H1 (cell line): Measurements from ENCODE around the gene EIF4A3. TPM values are rescaled to one million over a fixed set of nuclear protein-coding genes. Genes with fewer than 3 reads are reported as not detected.

Experiments used
- CTCF ChIA-PET: fragments of 300-600 bp; sonication (Branson Sonifier 250); formaldehyde crosslinking; loops from one replicate; lab custom pipeline; 2021; ENCODE audit not compliant: partially characterized antibody; lab: Charles Lee
- POLR2A ChIA-PET: fragments of 300-600 bp; sonication (Branson Sonifier 250); formaldehyde crosslinking; loops from one replicate; lab custom pipeline; 2021; ENCODE audit warnings: inconsistent platforms; ENCODE audit not compliant: partially characterized antibody; lab: Charles Lee
- DNase-seq, 2 experiments: peaks; one replicate each; pipeline versions ENCODE4 v3.0.0 to v3.0.0-alpha.2; 2010 to 2022; ENCODE audit warnings: low spot score in 2 of 2, low read depth in 1 of 2, mixed read lengths in 1 of 2
- FAIRE-seq: peaks from 2 replicates; lab custom pipeline; 2011; peaks lifted over from hg19 to GRCh38; lab: Jason Lieb, UNC
- H2AFZ ChIP-seq: 2 replicates; pipeline ENCODE4 v1.8.1; 2012; ENCODE audit warnings: low read length, inconsistent platforms
- H2AK5ac ChIP-seq: 2 replicates; pipeline ENCODE4 v1.6.1; 2013; ENCODE audit warnings: low read depth, low read length
- H2BK120ac ChIP-seq: replicated peaks from 2 replicates; pipeline ENCODE3; 2013; ENCODE audit warnings: low read depth, low read length, inconsistent platforms
- H2BK12ac ChIP-seq: 2 replicates; pipeline ENCODE4 v1.6.1; 2013; ENCODE audit warnings: low read depth, low read length
- H2BK15ac ChIP-seq: 2 replicates; pipeline ENCODE4 v1.6.1; 2013; ENCODE audit warnings: low read length
- H2BK20ac ChIP-seq: 2 replicates; pipeline ENCODE4 v1.6.1; 2013; ENCODE audit warnings: low read length
- H2BK5ac ChIP-seq: 2 replicates; pipeline ENCODE4 v1.6.1; 2013; ENCODE audit warnings: low read depth, low read length
- H3K14ac ChIP-seq: 2 replicates; pipeline ENCODE4 v1.6.1; 2013; ENCODE audit warnings: inconsistent platforms; ENCODE audit not compliant: insufficient read length
- H3K18ac ChIP-seq: 2 replicates; pipeline ENCODE4 v1.6.1; 2013; ENCODE audit warnings: low read length; ENCODE audit errors: extremely low read depth
- H3K23ac ChIP-seq: 2 replicates; pipeline ENCODE4 v1.6.1; 2013; ENCODE audit warnings: inconsistent platforms; ENCODE audit not compliant: insufficient read length
- H3K23me2 ChIP-seq: 2 replicates; pipeline ENCODE4 v1.6.1; 2013; ENCODE audit warnings: low read depth, low read length
- H3K27ac ChIP-seq: 2 replicates; pipeline ENCODE4 v1.6.1; 2011; ENCODE audit warnings: low read depth, low read length, inconsistent platforms
- H3K27me3 ChIP-seq, 4 experiments: replicated peaks in 1 of 4; 1 replicate in 1 of 4; 2 replicates in 3 of 4; pipeline versions ENCODE4 v1.6.1 to v1.8.1; 2011 to 2013; ENCODE audit warnings: low read length in 3 of 4, mild to moderate bottlenecking in 3 of 4, inconsistent platforms in 2 of 4, mixed read lengths in 2 of 4, moderate library complexity in 1 of 4; ENCODE audit not compliant: control insufficient read depth in 3 of 4, insufficient read depth in 3 of 4; ENCODE audit errors: extremely low read depth in 1 of 4
- H3K36me3 ChIP-seq, 4 experiments: 2 replicates each; pipeline versions ENCODE4 v1.6.1 to v1.8.1; 2011 to 2013; ENCODE audit warnings: mild to moderate bottlenecking in 4 of 4, low read length in 3 of 4, moderate library complexity in 2 of 4, control low read depth in 1 of 4, inconsistent platforms in 1 of 4; ENCODE audit not compliant: insufficient read depth in 4 of 4, control insufficient read depth in 2 of 4
- H3K4ac ChIP-seq: replicated peaks from 2 replicates; pipeline ENCODE3; 2013; ENCODE audit warnings: low read length, low read depth, mixed read lengths, inconsistent platforms; ENCODE audit not compliant: insufficient read length
- H3K4me1 ChIP-seq, 4 experiments: replicated peaks in 1 of 4; 1 replicate in 1 of 4; 2 replicates in 3 of 4; pipeline versions ENCODE4 v1.6.1 to v1.8.1; 2011 to 2013; ENCODE audit warnings: low read length in 3 of 4, inconsistent platforms in 2 of 4, mixed read lengths in 1 of 4; ENCODE audit not compliant: insufficient read depth in 4 of 4, control insufficient read depth in 3 of 4
- H3K4me2 ChIP-seq, 2 experiments: 2 replicates each; pipeline versions ENCODE4 v1.6.1 to v1.8.1; 2011 to 2013; ENCODE audit warnings: low read depth in 2 of 2, low read length in 2 of 2, control low read depth in 1 of 2, inconsistent platforms in 1 of 2, mild to moderate bottlenecking in 1 of 2; ENCODE audit not compliant: insufficient read depth in 1 of 2
- H3K4me3 ChIP-seq, 4 experiments: fragments of 200-600, 300-600 bp in 1 of 4; sonication (generic), shearing (Covaris generic), sonication (Bioruptor Twin) in 1 of 4; 2 replicates each; pipeline versions ENCODE4 v1.5.1 to v1.8.1; 2011 to 2016; ENCODE audit warnings: low read length in 4 of 4, low read depth in 3 of 4, control low read depth in 2 of 4, inconsistent platforms in 2 of 4, mild to moderate bottlenecking in 2 of 4, mixed read lengths in 1 of 4, moderate library complexity in 1 of 4; ENCODE audit not compliant: insufficient read depth in 2 of 4; ENCODE audit errors: extremely low read depth in 1 of 4
- H3K56ac ChIP-seq: replicated peaks from 2 replicates; pipeline ENCODE3; 2013; ENCODE audit warnings: low read depth, mild to moderate bottlenecking, mixed read lengths, low read length, inconsistent platforms; ENCODE audit not compliant: insufficient read length
- H3K79me1 ChIP-seq: 2 replicates; pipeline ENCODE4 v1.6.1; 2013; ENCODE audit warnings: low read depth, low read length, control low read depth
- H3K79me2 ChIP-seq, 2 experiments: 2 replicates each; pipeline versions ENCODE4 v1.6.1 to v1.8.1; 2012 to 2013; ENCODE audit warnings: low read length in 2 of 2, mild to moderate bottlenecking in 2 of 2, inconsistent platforms in 1 of 2; ENCODE audit not compliant: insufficient read depth in 2 of 2, control insufficient read depth in 1 of 2
- H3K9ac ChIP-seq, 4 experiments: replicated peaks in 1 of 4; 1 replicate in 1 of 4; 2 replicates in 3 of 4; pipeline versions ENCODE4 v1.6.1 to v1.8.1; 2011 to 2013; ENCODE audit warnings: low read depth in 3 of 4, low read length in 3 of 4, control low read depth in 2 of 4, mild to moderate bottlenecking in 2 of 4, moderate library complexity in 2 of 4, inconsistent platforms in 1 of 4; ENCODE audit errors: extremely low read depth in 1 of 4
- H3K9me3 ChIP-seq, 2 experiments: 2 replicates each; pipeline versions ENCODE4 v1.6.1 to v1.8.1; 2012 to 2013; ENCODE audit warnings: mild to moderate bottlenecking in 2 of 2, moderate library complexity in 2 of 2, control low read depth in 1 of 2, inconsistent platforms in 1 of 2, low read depth in 1 of 2, low read length in 1 of 2, mixed read lengths in 1 of 2; ENCODE audit not compliant: insufficient read depth in 2 of 2
- H4K20me1 ChIP-seq, 2 experiments: replicated peaks in 1 of 2; 2 replicates each; pipeline versions ENCODE3 to v1.8.1; 2011 to 2013; ENCODE audit warnings: inconsistent platforms in 2 of 2, low read length in 2 of 2, mild to moderate bottlenecking in 1 of 2; ENCODE audit not compliant: insufficient read depth in 2 of 2, control insufficient read depth in 1 of 2
- H4K5ac ChIP-seq: 2 replicates; pipeline ENCODE4 v1.6.1; 2013; ENCODE audit warnings: low read length, low read depth, mixed read lengths, inconsistent platforms; ENCODE audit not compliant: insufficient read length
- H4K8ac ChIP-seq: 2 replicates; pipeline ENCODE4 v1.8.0; 2013; ENCODE audit warnings: mild to moderate bottlenecking, moderate library complexity, low read length, inconsistent platforms; ENCODE audit not compliant: insufficient read depth; ENCODE audit errors: extremely low read depth
- H4K91ac ChIP-seq: replicated peaks from 2 replicates; pipeline ENCODE3; 2013; ENCODE audit warnings: low read length, mixed read lengths, inconsistent platforms; ENCODE audit not compliant: insufficient read length
- CEBPB ChIP-seq: IDR thresholded peaks from 2 replicates; pipeline ENCODE4 v1.6.1; 2012; ENCODE audit warnings: low read depth, low read length
- CHD1 ChIP-seq: IDR thresholded peaks from 2 replicates; pipeline ENCODE4 v1.6.1; 2012; ENCODE audit warnings: low read depth, low read length, improper control_type of control experiment
- CHD2 ChIP-seq: IDR thresholded peaks from 2 replicates; pipeline ENCODE4 v1.6.1; 2012; ENCODE audit warnings: low read length, improper control_type of control experiment
- GABPA ChIP-seq: IDR thresholded peaks from 2 replicates; pipeline ENCODE4 v1.6.1; 2011; ENCODE audit warnings: mild to moderate bottlenecking, low read length, moderate library complexity, borderline replicate concordance; ENCODE audit not compliant: insufficient read depth
- NANOG ChIP-seq: IDR thresholded peaks from 2 replicates; pipeline ENCODE4 v1.6.1; 2011; ENCODE audit warnings: low read length, low read depth, mild to moderate bottlenecking, inconsistent platforms; ENCODE audit not compliant: insufficient read depth, poor library complexity, severe bottlenecking
- SIN3A ChIP-seq, 2 experiments: IDR thresholded peaks in 1 of 2; conservative IDR thresholded peaks in 1 of 2; 2 replicates each; pipeline ENCODE4 v1.6.1; 2011 to 2012; ENCODE audit warnings: low read length in 2 of 2, improper control_type of control experiment in 1 of 2, low read depth in 1 of 2, mild to moderate bottlenecking in 1 of 2
- SP4 ChIP-seq: IDR thresholded peaks from 2 replicates; pipeline ENCODE4 v1.6.1; 2012; ENCODE audit warnings: low read length, inconsistent platforms
- TEAD4 ChIP-seq: IDR thresholded peaks from 2 replicates; pipeline ENCODE4 v1.6.1; 2012; ENCODE audit warnings: low read depth, low read length, inconsistent platforms, mixed read lengths
- WGBS, 2 experiments: shearing (Covaris generic) in 1 of 2; methylation state at CpG; one replicate each; pipeline versions ENCODE4 v1.1.6 to v1.1.7; 2013 to 2015; ENCODE audit warnings: low lambda C conversion rate in 2 of 2, mixed read lengths in 2 of 2, inconsistent platforms in 1 of 2, low coverage in 1 of 2, missing lambda C conversion rate in 1 of 2; ENCODE audit not compliant: insufficient replicate concordance in 2 of 2, insufficient coverage in 1 of 2, insufficient read length in 1 of 2; ENCODE audit errors: extremely low coverage in 1 of 2, missing lambda C conversion rate in 1 of 2; 5-methylcytosine and 5-hydroxymethylcytosine counted together
- polyA plus RNA-seq, 7 experiments: library from polyadenylated mRNA; depleted of rRNA in 3 of 7; stranded (reverse) in 5 of 7; unstranded in 2 of 7; fragments of >200 nt in 5 of 7; fragments of 200-250 nt in 2 of 7; gene quantifications; 1 replicate in 5 of 7; 2 replicates in 1 of 7; 4 replicates in 1 of 7; pipeline versions ENCODE4 v1.2.1 to v1.2.3, GENCODE V29; 2011 to 2013; ENCODE audit warnings: missing spikeins in 2 of 7, mixed read lengths in 2 of 7
- total RNA-seq: library from RNA; stranded (reverse); fragmentation: NEBNext Ultra II Directional; extraction: Animal tissue kit (Norgen Biotek cat#: 25700); gene quantifications from 2 replicates; pipeline ENCODE4 v1.2.1, GENCODE V29; 2021

EIF4A3 gene
- total and polyA plus RNA-seq, 2 of the 8 experiments (the other 6 are each of a cell fraction or from before 2014, with no cell fraction given) = 142 to 146 TPM

- FAIRE-seq (no peak), DNase-seq (no peak)
- Histone ChIP-seq H3K23me2 (no peaks in the 10 kb centered on the region), H3K9ac (no peak overlapping the region), H4K20me1 (no peaks in the 10 kb centered on the region), H3K27me3 (no peaks in the 10 kb centered on the region), H3K79me1 (no peaks in the 10 kb centered on the region), H3K56ac (no peak overlapping the region), H3K23ac (no peak overlapping the region), H3K79me2 (no peaks in the 10 kb centered on the region), H4K8ac (no peak overlapping the region), H3K14ac (no peak overlapping the region), H3K4ac (no peak overlapping the region), H2AK5ac (no peak overlapping the region), H3K4me2 (no peak overlapping the region), H3K27ac (no peak overlapping the region), H3K4me1 (peaks cover 0 to 15% (median 12%) of the 10 kb centered on the region in 4 experiments; a peak in 6 of 7 replicates), H3K36me3 (no peaks in the 10 kb centered on the region), H2AFZ (no peak overlapping the region), H3K18ac (no peak overlapping the region), H2BK15ac (no peak overlapping the region), H2BK120ac (no peak overlapping the region), H2BK12ac (peak overlapping the region; percentile 55; the same call in 1 of the 2 replicates), H2BK20ac (0 out of 2 replicates have a peak overlapping the region, but pooled peaks have one; percentile 40), H4K91ac (no peak overlapping the region), H2BK5ac (no peak overlapping the region), H4K5ac (no peak overlapping the region), H3K9me3 (no peaks in the 10 kb centered on the region), H3K4me3 (no peak overlapping the region)
- TF ChIP-seq SP4 (no peak), CEBPB (no peak), CHD2 (no peak), TEAD4 (no peak), GABPA (no peak), CHD1 (no peak), NANOG (no peak), SIN3A (conservative IDR thresholded peaks at IDR 0.05 in 1 of 2, IDR thresholded peaks at IDR 0.05 in 1 of 2; ENCODE audit: low read depth in 1 of 2, low read length in 2 of 2) (no peak)
- CTCF ChIA-PET = interaction anchor here (0.6 to 1.6 kb wide), 3 partner anchors 10 to 116 kb away, joined by 3 read pairs; no protein-coding TSS in a partner anchor
- WGBS, 2 experiments = 94% methylated on average over 17 of the region's 17 CpGs; no CpG with 5 or more reads in 1 of the 2 experiments
- POLR2A ChIA-PET = interaction anchor here (0.8 to 10.0 kb wide), 5 partner anchors 8 to 42 kb away, joined by 3 to 103 read pairs (median 4); no protein-coding TSS in a partner anchor
Measured at GRCh38 chr17:80122026-80122575, 24.8 kb downstream of the EIF4A3 start.
